GM18505 (cell line): ENCODE measurements around the gene NXPE3.

ENCODE experiments used
- ATAC-seq: cut with Tn5 transposase; IDR thresholded peaks from one replicate; pipeline ENCODE4 v1.9.1; 2021; ENCODE audit not compliant: unreplicated experiment
- POLR2A ChIP-seq: IDR thresholded peaks from 4 replicates; pipeline ENCODE4 v1.6.1; 2011; ENCODE audit warnings: borderline replicate concordance; ENCODE audit not compliant: insufficient read depth, insufficient read length; ENCODE audit errors: extremely low read depth

NXPE3 gene

DNA sequence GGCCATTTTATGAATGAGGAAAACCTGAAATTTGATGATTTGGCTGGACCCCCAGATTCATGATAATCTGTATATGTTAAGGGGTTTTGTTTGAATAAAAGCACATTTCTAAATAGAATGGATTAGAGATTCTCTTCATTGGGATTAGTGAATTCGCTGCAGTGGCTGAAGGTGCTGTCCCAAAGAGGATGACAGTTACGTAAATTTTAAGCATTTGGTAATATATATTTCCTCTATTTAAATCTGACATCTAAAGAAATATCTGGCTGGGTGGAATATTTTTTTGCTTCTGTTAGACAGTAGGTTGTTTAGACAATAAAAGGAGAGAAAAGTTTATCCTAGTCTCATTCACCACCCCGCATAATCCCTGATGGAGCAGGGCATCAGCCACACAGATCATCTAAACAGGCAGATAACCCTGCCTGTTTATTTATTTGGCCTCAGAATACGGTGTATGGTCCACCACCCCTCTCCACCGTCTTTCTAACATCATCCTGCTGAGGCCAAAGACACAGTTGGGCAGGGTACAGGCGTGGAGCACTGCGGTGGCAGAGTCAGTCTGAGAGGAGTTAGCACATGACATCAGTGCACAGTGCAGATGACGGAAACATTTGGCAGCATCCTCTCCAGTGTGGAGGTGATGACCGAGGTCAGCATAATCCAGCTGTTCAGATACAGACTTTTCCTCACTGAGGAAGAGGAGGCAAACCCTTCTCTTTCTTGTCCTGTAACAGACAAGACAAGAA lies 49.9 kb downstream of the NXPE3 start:
- peak; percentile 47 for ATAC-seq
- peak; percentile 65 for TF ChIP-seq POLR2A

DNA sequence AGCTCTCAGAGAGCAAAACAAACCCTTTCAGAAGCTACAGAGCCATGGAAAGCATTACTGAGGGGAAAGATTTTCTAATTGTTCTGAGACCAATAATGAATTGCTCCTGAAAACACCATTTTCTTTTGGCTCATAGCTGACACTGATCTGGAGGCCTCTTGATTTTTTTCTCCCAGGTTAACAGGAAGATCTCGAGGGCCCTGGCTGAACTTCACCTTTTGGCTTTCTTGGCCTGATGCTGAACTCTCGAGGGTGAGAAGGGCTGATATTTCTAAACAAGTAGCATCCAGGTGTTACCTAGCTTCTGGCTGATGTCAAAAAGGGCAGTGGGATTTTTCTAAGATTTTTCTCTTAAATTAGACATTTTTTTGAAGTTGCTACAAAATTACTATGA lies 50.4 kb downstream of the NXPE3 start:
- no peak for ATAC-seq
- TF ChIP-seq POLR2A, result no peak

DNA sequence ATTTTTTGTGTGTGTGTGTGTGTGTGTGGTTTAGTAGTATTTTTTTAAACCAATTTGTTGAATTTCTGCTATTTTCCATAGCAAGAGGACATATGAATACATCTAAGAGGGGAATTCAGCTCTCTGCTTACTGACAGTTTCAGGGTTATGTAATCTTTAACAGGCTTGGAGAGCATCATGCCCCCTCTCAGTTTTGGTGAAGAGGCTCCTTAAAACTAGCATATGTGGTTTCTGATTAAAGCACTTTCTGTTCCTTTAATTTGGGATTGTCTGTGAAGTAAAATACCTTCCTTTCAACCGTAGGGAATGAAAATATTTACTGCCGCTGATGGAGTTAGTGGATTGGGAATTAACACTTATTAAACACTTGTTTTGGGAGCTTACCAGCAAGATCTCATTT lies 50.9 kb downstream of the NXPE3 start:
- TF ChIP-seq POLR2A, result no peak

DNA sequence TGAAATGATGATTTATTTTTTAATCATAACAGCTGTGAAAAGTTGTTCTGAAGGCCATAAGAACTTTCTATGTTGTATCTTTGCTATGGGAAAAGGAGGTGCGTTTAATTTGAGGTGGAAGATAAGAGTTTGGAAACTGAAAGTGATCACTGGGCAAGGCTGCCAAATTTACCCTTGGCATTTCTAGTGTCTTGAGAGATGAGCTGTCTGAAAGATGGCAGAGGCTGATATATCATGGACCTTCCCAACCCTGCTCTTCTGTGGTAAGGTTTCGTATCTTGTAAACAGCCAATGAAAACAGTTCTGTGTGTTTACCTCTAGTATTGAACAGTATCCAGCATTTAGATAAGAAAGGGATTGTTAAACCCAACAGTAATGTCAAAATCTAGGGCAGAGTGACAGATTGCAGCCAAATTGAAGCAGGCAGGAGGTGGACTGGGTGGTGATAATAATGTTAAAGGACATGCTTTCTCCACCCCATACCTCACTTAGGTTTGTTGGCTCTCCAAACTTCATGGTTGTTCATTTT lies 54.5 kb downstream of the NXPE3 start:
- no peak for TF ChIP-seq POLR2A
- ATAC-seq, result no peak

More for the DNA sequence above, 50.9 kb downstream of the NXPE3 start:
- ATAC-seq, result no peak

DNA sequence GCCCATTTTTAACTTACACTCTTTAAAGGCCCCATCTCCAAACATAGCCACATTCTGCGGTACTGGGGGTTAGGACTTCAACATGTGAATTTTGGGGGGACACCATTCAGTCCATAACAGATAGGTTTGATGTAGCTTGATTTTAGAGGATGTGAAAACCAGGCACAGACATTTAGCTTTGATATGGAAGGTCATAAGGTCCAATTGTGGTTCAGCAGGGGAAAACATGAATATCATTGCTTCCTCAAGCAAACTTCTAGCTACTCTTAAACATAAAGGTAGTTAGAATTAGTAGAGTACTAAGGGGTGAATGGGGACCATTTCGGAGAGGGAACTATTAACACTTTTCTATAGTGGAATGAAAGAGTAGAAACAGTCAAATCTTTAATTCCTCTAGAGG lies 56.7 kb downstream of the NXPE3 start:
- no peak for TF ChIP-seq POLR2A
- no peak for ATAC-seq

DNA sequence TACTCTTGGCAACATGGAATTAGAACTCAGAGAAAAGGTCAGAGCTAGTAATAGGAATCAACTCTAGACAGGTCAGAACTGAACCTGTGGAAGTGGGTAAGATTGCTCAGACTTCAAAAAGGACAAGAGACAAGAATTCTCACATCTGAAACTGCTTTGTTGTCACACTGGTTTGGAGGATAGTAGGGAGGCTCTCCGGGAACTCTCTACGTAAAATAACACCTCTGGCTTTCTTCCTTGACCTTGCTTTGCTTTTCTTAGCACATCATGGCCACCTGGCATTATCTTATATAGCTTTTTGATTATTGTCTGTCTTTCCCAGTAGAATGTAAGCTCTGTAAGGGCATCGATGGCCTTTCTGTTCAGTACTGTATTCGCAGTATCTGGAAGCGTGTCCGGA lies 57.1 kb downstream of the NXPE3 start:
- ATAC-seq, result no peak
- no peak for TF ChIP-seq POLR2A

DNA sequence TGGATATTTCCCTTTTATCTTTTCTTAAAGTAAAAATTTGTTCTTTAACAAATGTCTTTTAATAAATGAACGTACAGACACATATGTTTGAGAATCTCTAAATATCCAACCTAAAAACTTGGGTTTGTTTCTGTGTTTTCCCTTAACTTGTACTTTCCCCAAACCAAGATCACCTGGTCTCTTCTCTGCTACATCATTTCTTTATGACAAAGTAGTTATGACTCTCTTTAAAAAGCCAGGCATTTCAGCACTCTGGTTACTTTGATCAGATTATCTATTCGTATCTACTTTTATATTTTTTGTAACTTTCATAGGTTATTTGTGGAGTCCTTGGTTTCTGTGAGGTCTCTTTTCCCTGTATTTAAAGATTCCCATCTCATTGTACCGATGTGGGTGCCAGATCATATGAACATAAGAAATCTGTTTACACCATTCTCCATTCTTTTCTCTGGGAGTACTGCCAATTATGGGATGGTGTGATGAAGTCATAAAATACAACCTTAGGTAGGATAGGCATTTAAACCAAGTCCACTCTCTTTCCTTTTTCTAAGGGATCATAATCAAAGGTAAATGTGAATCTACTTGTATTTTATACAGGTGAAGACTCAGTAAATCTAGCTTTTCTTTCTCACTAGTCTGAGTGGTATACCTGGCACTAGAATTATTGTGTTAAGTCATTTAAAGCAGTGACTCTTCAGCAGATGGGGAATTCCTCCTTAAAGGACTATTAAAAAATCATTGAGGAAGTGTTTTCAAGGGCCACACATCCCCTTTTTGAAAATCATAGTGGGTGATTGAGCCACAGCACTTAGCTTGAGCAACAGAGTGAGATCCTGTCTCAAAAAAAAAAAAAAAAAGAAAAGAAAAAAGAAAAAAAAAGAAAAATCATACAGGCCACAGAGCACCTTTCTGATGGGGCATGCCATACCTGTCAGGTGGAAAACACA lies 57.9 kb downstream of the NXPE3 start:
- no peak for TF ChIP-seq POLR2A
- no peak for ATAC-seq

DNA sequence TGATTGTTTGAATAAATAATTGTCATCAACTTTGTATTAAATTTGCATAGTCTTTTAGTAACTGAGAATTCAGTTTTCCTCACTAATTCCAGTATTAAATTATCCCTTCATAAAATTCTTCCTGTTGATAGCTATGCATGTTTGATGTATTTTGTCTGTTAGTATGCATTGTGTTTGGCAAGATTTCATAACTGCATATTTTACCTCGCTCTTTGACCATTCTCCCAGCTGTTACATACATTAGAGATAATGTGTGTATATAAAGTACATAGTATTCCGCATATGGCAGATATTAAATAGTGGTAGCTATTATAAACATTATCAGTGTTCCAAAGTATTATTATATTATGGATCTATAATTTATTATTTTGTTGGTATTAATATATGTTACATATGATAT lies 59.7 kb downstream of the NXPE3 start:
- TF ChIP-seq POLR2A, result no peak
- ATAC-seq, result no peak

DNA sequence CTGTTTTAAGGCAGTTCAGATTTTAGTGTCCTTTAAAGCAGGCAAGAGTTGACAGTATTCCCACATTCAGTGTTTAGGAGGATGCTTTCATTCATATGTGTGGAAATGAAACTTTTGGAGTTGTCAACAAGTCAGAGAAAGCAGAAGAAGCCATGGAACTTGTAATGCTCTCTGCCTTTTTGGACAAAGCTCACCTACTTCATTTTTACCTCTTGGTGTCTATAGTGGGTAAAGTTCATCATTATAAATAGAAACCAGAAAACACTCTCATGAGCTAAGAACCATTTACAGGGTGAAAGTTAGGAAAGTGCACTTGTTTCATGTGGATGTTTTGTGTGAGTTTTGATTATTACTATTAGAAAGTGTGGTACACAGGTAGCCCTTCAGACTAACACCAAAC lies 61.1 kb downstream of the NXPE3 start:
- TF ChIP-seq POLR2A, result no peak
- ATAC-seq, result no peak

DNA sequence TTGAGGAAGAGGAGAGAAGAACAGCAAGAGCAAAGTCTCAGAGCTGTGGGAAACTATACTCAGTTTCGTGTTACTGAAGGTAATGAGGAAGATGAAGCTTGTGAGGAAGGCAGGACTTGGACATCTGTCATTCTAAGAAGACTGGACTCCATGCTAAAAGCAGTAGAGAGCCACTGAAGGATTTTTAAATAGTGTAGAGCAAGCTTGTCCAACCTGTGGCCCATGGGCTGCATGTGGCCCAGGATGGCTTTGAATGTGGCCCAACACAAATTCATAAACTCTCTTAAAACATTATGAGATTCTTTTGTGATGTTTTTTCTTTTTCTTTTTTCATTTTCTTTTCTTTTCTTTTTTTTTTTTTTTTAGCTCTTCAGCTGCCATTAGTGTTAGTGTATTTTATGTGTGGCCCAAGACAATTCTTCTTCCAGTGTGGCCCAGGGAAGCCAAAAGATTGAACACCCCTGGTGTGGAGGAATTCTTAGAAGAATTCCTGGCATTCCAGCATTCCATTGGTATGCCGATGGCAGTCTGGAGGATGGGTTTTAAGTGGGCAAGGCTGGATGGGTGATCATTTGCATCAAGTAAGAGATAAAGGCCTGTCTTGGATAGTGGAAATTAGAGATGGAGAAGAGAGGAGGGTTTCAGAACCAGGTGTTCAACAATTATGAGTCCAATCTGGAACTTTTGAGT lies 63.4 kb downstream of the NXPE3 start:
- TF ChIP-seq POLR2A, result no peak
- no peak for ATAC-seq

DNA sequence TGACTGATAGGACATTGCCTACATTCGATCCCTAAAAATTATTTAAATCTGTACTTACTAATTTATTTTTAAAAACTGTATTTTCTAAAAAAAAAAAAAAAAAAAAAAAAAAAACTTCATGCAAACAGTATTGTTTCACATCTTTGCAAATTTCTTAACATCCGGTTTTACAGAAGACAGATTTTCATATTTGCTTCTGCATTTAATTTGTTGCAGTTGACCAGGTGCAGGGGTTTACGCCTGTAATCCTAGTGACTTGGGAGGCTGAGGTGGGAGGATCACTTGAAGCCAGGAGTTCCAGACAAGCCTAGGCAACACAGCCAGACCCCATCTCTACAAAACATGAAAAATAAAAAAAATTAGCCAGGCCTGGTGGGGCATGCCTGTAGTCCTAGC lies 63.9 kb downstream of the NXPE3 start:
- ATAC-seq, result no peak
- no peak for TF ChIP-seq POLR2A

DNA sequence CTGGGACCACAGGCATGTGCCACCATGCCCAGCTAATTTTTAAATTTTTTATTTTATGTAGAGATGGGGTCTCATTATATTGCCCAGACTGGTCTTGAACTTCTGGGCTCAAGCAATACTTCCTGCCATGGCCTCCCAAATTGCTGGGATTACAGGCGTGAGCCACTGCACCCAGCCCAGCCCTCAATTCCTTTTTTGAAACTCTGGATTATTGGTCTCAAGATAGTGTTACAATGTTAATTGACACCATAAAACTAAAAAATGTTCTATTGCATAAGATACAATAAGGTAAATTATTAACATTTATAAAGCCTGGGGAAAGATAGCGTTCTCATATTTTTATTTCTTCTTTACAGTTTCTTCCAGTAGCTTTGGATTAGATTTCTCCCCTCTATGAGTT lies 66.4 kb downstream of the NXPE3 start:
- TF ChIP-seq POLR2A, result no peak
- no peak for ATAC-seq

DNA sequence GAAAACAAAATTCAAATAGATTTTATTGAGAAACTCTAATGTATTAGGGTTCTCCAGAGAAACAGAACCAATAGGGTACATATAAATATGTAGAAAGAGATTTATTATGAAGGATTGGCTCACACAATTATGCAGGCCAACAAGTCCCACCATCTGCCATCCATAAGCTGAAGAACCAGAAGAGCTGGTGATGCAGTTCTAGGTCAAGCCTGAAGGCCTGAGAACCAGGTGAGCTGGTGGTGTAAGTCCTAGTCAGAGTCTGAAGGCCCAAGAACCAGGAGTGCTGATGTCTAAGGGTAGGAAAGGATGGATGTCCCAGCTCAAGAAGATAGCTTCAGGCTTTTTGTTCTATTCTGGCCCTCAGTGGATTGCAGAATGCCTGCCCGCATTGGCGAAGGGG lies 67.7 kb downstream of the NXPE3 start:
- no peak for ATAC-seq

More for the DNA sequence above, 67.7 kb downstream of the NXPE3 start:
- TF ChIP-seq POLR2A, result no peak
